WTC11 (cell line): Measurements from ENCODE around the gene NTSR1. TPM values are rescaled to one million over a fixed set of nuclear protein-coding genes. Genes with fewer than 3 reads are reported as not detected.

Source experiments
- ATAC-seq: fragments of 200-7000 bp; cut with Tn5 transposase; 2 replicates; pipeline ENCODE4 v1.10.0; 2021; ENCODE audit warnings: mild to moderate bottlenecking, moderate library complexity
- CTCF ChIA-PET: fragments of 300-600 bp; sonication (Branson Sonifier 250); formaldehyde crosslinking; loops from one replicate; lab custom pipeline; 2021; ENCODE audit warnings: antibody characterized with exemption; lab: Charles Lee
- POLR2A ChIA-PET: fragments of 350-600 bp; sonication (Branson Sonifier 250); formaldehyde crosslinking; loops from one replicate; lab custom pipeline; 2021; ENCODE audit warnings: antibody characterized with exemption; lab: Charles Lee
- DNase-seq: peaks from one replicate; pipeline ENCODE4 v3.0.0; 2021; ENCODE audit warnings: low spot score
- H3K27ac Mint-ChIP-seq: 2 replicates; pipeline ENCODE4 v1.8.0; 2021; ENCODE audit warnings: mixed read lengths
- H3K27me3 Mint-ChIP-seq: 2 replicates; pipeline ENCODE4 v1.8.0; 2021; ENCODE audit warnings: low read depth, mild to moderate bottlenecking, moderate library complexity, mixed read lengths
- H3K36me3 Mint-ChIP-seq: 2 replicates; pipeline ENCODE4 v1.8.0; 2021; ENCODE audit warnings: mixed read lengths
- H3K4me1 Mint-ChIP-seq: 2 replicates; pipeline ENCODE4 v1.8.0; 2022; ENCODE audit warnings: mixed read lengths
- H3K4me3 Mint-ChIP-seq: 2 replicates; pipeline ENCODE4 v1.8.0; 2021; ENCODE audit warnings: mild to moderate bottlenecking, moderate library complexity, mixed read lengths
- H3K9me3 Mint-ChIP-seq: 2 replicates; pipeline ENCODE4 v1.8.0; 2021; ENCODE audit warnings: mixed read lengths
- CREB1 ChIP-seq: sonication (generic); formaldehyde crosslinking; IDR thresholded peaks from 2 replicates; pipeline ENCODE4 v1.8.0; 2023; ENCODE audit warnings: mild to moderate bottlenecking, missing genetic modification reagents
- ELF4 ChIP-seq: sonication (generic); formaldehyde crosslinking; IDR thresholded peaks from 2 replicates; pipeline ENCODE4 v1.8.1; 2022; ENCODE audit warnings: low read depth, mild to moderate bottlenecking, moderate library complexity, missing genetic modification reagents
- OVOL2 ChIP-seq: fragments of 250-450 bp; sonication (Bioruptor Pico); IDR thresholded peaks from 2 replicates; pipeline ENCODE4 v1.9.0; 2021; ENCODE audit warnings: mild to moderate bottlenecking, borderline replicate concordance
- PRRX2 ChIP-seq: fragments of 250-450 bp; sonication (Bioruptor Pico); IDR thresholded peaks from 2 replicates; pipeline ENCODE4 v1.8.0; 2021; ENCODE audit warnings: mild to moderate bottlenecking
- RELA ChIP-seq: sonication (generic); formaldehyde crosslinking; IDR thresholded peaks from 2 replicates; pipeline ENCODE4 v1.8.1; 2022; ENCODE audit warnings: missing genetic modification reagents, mild to moderate bottlenecking, borderline replicate concordance
- ZNF121 ChIP-seq: sonication (generic); formaldehyde crosslinking; IDR thresholded peaks from 2 replicates; pipeline ENCODE4 v1.8.0; 2023; ENCODE audit warnings: missing genetic modification reagents
- ZNF232 ChIP-seq: sonication (generic); formaldehyde crosslinking; IDR thresholded peaks from 2 replicates; pipeline ENCODE4 v1.8.0; 2022; ENCODE audit warnings: mild to moderate bottlenecking, missing genetic modification reagents
- total RNA-seq: library from RNA; stranded (reverse); gene quantifications from 3 replicates; pipeline ENCODE4 v1.2.3, GENCODE V29; 2021
- TF ChIP-seq, protein P1 (sequence below): sonication (generic); formaldehyde crosslinking; IDR thresholded peaks from 2 replicates; pipeline ENCODE4 v1.8.1; 2022; ENCODE audit warnings: missing genetic modification reagents, borderline replicate concordance
- TF ChIP-seq, protein P2 (sequence below): sonication (generic); formaldehyde crosslinking; IDR thresholded peaks from 2 replicates; pipeline ENCODE4 v1.8.0; 2022; ENCODE audit warnings: mild to moderate bottlenecking, missing genetic modification reagents
- TF ChIP-seq, protein P3 (sequence below): sonication (generic); formaldehyde crosslinking; IDR thresholded peaks from 2 replicates; pipeline ENCODE4 v1.8.0; 2022; ENCODE audit warnings: mild to moderate bottlenecking, missing genetic modification reagents
- TF ChIP-seq, protein P4 (sequence below): sonication (generic); formaldehyde crosslinking; IDR thresholded peaks from 2 replicates; pipeline ENCODE4 v1.8.0; 2023; ENCODE audit warnings: missing genetic modification reagents, mild to moderate bottlenecking, borderline replicate concordance
- TF ChIP-seq, protein P5 (sequence below): sonication (generic); formaldehyde crosslinking; IDR thresholded peaks from 2 replicates; pipeline ENCODE4 v1.8.0; 2022; ENCODE audit warnings: missing genetic modification reagents
- TF ChIP-seq, protein P6 (sequence below): sonication (generic); formaldehyde crosslinking; IDR thresholded peaks from 2 replicates; pipeline ENCODE4 v1.8.1; 2022; ENCODE audit warnings: low read depth, missing genetic modification reagents, borderline replicate concordance

Gene NTSR1
- total RNA-seq, 1 experiment from 2014 or later, result 0.63 TPM

DNA sequence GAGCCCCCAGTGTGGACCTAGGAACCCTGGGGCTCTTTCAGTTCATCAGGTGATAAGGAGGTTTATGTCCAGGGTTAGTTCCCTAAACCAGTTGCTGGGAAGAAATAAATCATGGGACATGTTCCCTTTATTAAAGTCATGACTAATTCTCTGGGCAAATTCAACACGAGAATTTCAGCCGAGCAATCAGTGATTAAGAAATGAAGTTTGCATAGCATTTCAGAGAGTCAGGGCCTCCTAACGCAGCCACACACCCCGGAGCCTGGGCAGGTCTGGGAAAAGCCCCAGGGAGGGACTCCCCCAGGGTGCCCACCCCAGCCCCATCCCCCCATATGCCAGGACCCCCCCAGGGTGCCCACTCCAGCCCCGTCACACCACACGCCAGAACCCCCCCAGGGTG, 46.2 kb upstream of the NTSR1 start:
- Mint-ChIP-seq H3K27me3 (no peaks in the 10 kb centered on the region), H3K4me3 (no peak overlapping the region), H3K27ac (no peak overlapping the region), H3K9me3 (no peaks in the 10 kb centered on the region), H3K4me1 (peaks cover 5% of the 10 kb centered on the region), H3K36me3 (no peaks in the 10 kb centered on the region)
- DNase-seq (no peak), ATAC-seq (no peak)
- TF ChIP-seq, protein P1, sequence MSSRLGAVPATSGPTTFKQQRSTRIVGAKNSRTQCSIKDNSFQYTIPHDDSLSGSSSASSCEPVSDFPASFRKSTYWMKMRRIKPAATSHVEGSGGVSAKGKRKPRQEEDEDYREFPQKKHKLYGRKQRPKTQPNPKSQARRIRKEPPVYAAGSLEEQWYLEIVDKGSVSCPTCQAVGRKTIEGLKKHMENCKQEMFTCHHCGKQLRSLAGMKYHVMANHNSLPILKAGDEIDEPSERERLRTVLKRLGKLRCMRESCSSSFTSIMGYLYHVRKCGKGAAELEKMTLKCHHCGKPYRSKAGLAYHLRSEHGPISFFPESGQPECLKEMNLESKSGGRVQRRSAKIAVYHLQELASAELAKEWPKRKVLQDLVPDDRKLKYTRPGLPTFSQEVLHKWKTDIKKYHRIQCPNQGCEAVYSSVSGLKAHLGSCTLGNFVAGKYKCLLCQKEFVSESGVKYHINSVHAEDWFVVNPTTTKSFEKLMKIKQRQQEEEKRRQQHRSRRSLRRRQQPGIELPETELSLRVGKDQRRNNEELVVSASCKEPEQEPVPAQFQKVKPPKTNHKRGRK (CRISPR knock-in tag), result no peak
- TF ChIP-seq, protein P2, sequence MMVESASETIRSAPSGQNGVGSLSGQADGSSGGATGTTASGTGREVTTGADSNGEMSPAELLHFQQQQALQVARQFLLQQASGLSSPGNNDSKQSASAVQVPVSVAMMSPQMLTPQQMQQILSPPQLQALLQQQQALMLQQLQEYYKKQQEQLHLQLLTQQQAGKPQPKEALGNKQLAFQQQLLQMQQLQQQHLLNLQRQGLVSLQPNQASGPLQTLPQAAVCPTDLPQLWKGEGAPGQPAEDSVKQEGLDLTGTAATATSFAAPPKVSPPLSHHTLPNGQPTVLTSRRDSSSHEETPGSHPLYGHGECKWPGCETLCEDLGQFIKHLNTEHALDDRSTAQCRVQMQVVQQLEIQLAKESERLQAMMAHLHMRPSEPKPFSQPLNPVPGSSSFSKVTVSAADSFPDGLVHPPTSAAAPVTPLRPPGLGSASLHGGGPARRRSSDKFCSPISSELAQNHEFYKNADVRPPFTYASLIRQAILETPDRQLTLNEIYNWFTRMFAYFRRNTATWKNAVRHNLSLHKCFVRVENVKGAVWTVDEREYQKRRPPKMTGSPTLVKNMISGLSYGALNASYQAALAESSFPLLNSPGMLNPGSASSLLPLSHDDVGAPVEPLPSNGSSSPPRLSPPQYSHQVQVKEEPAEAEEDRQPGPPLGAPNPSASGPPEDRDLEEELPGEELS (CRISPR knock-in tag), result no peak
- TF ChIP-seq, protein P3, sequence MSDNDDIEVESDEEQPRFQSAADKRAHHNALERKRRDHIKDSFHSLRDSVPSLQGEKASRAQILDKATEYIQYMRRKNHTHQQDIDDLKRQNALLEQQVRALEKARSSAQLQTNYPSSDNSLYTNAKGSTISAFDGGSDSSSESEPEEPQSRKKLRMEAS (CRISPR knock-in tag), result no peak
- no peak for TF ChIP-seq ELF4 (CRISPR knock-in tag)
- no peak for TF ChIP-seq ZNF232 (CRISPR knock-in tag)
- TF ChIP-seq, protein P4, sequence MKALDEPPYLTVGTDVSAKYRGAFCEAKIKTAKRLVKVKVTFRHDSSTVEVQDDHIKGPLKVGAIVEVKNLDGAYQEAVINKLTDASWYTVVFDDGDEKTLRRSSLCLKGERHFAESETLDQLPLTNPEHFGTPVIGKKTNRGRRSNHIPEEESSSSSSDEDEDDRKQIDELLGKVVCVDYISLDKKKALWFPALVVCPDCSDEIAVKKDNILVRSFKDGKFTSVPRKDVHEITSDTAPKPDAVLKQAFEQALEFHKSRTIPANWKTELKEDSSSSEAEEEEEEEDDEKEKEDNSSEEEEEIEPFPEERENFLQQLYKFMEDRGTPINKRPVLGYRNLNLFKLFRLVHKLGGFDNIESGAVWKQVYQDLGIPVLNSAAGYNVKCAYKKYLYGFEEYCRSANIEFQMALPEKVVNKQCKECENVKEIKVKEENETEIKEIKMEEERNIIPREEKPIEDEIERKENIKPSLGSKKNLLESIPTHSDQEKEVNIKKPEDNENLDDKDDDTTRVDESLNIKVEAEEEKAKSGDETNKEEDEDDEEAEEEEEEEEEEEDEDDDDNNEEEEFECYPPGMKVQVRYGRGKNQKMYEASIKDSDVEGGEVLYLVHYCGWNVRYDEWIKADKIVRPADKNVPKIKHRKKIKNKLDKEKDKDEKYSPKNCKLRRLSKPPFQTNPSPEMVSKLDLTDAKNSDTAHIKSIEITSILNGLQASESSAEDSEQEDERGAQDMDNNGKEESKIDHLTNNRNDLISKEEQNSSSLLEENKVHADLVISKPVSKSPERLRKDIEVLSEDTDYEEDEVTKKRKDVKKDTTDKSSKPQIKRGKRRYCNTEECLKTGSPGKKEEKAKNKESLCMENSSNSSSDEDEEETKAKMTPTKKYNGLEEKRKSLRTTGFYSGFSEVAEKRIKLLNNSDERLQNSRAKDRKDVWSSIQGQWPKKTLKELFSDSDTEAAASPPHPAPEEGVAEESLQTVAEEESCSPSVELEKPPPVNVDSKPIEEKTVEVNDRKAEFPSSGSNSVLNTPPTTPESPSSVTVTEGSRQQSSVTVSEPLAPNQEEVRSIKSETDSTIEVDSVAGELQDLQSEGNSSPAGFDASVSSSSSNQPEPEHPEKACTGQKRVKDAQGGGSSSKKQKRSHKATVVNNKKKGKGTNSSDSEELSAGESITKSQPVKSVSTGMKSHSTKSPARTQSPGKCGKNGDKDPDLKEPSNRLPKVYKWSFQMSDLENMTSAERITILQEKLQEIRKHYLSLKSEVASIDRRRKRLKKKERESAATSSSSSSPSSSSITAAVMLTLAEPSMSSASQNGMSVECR (CRISPR knock-in tag), result no peak
- no peak for TF ChIP-seq ZNF121
- TF ChIP-seq, protein P5, sequence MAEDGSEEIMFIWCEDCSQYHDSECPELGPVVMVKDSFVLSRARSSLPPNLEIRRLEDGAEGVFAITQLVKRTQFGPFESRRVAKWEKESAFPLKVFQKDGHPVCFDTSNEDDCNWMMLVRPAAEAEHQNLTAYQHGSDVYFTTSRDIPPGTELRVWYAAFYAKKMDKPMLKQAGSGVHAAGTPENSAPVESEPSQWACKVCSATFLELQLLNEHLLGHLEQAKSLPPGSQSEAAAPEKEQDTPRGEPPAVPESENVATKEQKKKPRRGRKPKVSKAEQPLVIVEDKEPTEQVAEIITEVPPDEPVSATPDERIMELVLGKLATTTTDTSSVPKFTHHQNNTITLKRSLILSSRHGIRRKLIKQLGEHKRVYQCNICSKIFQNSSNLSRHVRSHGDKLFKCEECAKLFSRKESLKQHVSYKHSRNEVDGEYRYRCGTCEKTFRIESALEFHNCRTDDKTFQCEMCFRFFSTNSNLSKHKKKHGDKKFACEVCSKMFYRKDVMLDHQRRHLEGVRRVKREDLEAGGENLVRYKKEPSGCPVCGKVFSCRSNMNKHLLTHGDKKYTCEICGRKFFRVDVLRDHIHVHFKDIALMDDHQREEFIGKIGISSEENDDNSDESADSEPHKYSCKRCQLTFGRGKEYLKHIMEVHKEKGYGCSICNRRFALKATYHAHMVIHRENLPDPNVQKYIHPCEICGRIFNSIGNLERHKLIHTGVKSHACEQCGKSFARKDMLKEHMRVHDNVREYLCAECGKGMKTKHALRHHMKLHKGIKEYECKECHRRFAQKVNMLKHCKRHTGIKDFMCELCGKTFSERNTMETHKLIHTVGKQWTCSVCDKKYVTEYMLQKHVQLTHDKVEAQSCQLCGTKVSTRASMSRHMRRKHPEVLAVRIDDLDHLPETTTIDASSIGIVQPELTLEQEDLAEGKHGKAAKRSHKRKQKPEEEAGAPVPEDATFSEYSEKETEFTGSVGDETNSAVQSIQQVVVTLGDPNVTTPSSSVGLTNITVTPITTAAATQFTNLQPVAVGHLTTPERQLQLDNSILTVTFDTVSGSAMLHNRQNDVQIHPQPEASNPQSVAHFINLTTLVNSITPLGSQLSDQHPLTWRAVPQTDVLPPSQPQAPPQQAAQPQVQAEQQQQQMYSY, result no peak
- TF ChIP-seq, protein P6, sequence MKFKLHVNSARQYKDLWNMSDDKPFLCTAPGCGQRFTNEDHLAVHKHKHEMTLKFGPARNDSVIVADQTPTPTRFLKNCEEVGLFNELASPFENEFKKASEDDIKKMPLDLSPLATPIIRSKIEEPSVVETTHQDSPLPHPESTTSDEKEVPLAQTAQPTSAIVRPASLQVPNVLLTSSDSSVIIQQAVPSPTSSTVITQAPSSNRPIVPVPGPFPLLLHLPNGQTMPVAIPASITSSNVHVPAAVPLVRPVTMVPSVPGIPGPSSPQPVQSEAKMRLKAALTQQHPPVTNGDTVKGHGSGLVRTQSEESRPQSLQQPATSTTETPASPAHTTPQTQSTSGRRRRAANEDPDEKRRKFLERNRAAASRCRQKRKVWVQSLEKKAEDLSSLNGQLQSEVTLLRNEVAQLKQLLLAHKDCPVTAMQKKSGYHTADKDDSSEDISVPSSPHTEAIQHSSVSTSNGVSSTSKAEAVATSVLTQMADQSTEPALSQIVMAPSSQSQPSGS (CRISPR knock-in tag), result no peak
- no peak for TF ChIP-seq CREB1 (CRISPR knock-in tag)
- no peak for TF ChIP-seq PRRX2 (CRISPR knock-in tag)
- no peak for TF ChIP-seq RELA
- TF ChIP-seq OVOL2 (CRISPR knock-in tag), result no peak
- POLR2A ChIA-PET, result no interaction called here
- CTCF ChIA-PET, result interaction anchor here (0.5 to 1.2 kb wide), 3 partner anchors 46 to 834 kb away, joined by 3 read pairs; partner anchors contain the start of gene NTSR1
